ENCODE results near the gene KRTAP2-2.

GRCh38 chr17:41042953-41043352, 12.1 kb downstream of the KRTAP2-2 start:
- TF ChIP-seq, protein P1, sequence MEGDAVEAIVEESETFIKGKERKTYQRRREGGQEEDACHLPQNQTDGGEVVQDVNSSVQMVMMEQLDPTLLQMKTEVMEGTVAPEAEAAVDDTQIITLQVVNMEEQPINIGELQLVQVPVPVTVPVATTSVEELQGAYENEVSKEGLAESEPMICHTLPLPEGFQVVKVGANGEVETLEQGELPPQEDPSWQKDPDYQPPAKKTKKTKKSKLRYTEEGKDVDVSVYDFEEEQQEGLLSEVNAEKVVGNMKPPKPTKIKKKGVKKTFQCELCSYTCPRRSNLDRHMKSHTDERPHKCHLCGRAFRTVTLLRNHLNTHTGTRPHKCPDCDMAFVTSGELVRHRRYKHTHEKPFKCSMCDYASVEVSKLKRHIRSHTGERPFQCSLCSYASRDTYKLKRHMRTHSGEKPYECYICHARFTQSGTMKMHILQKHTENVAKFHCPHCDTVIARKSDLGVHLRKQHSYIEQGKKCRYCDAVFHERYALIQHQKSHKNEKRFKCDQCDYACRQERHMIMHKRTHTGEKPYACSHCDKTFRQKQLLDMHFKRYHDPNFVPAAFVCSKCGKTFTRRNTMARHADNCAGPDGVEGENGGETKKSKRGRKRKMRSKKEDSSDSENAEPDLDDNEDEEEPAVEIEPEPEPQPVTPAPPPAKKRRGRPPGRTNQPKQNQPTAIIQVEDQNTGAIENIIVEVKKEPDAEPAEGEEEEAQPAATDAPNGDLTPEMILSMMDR (conservative IDR thresholded peaks at IDR 0.05 in 1 of 2, IDR thresholded peaks at IDR 0.05 in 1 of 2; ENCODE audit: low read depth in 1 of 2, low read length in 2 of 2): no peak
- no peak for TF ChIP-seq EZH2 (IDR thresholded peaks at IDR 0.05; ENCODE audit: low read length, missing control alignments)
